K562 (cell line): Measurements from ENCODE around the gene TMEM63A. TPM values are rescaled to one million over a fixed set of nuclear protein-coding genes. Genes with fewer than 3 reads are reported as not detected.

Experiments used
- FOXO4 ChIP-seq: fragments of 450-650 bp; formaldehyde crosslinking; IDR thresholded peaks from 2 replicates; pipeline ENCODE4 v1.4.0; 2020; ENCODE audit warnings: mild to moderate bottlenecking, moderate library complexity
- LEF1 ChIP-seq: fragments of 450-650 bp; IDR thresholded peaks from 2 replicates; pipeline ENCODE4 v1.6.1; 2016; ENCODE audit warnings: mild to moderate bottlenecking
- NR2C1 ChIP-seq, 2 experiments: fragments of 450-650 bp; IDR thresholded peaks; 2 replicates each; pipeline ENCODE4 v1.6.1; 2017; ENCODE audit warnings: mild to moderate bottlenecking in 2 of 2, antibody characterized with exemption in 1 of 2, inconsistent platforms in 1 of 2, missing compliant biosample characterization in 1 of 2, missing genetic modification characterization in 1 of 2
- OTX1 ChIP-seq: fragments of 450-650 bp; formaldehyde crosslinking; IDR thresholded peaks from 2 replicates; pipeline ENCODE4 v1.4.0; 2022; ENCODE audit warnings: mild to moderate bottlenecking
- RBM34 ChIP-seq: fragments of 200-400 bp; formaldehyde crosslinking; IDR thresholded peaks from 2 replicates; pipeline ENCODE4 v1.6.1; 2018; ENCODE audit warnings: low read length, borderline replicate concordance; ENCODE audit not compliant: insufficient read depth
- ZNF586 ChIP-seq: fragments of 450-650 bp; formaldehyde crosslinking; conservative IDR thresholded peaks from 2 replicates; pipeline ENCODE4 v1.4.0; 2020; ENCODE audit warnings: mild to moderate bottlenecking, moderate library complexity
- ZNF639 ChIP-seq, 2 experiments: fragments of 200-800 bp in 1 of 2; sonication (Bioruptor generic) in 1 of 2; sonication (generic) in 1 of 2; formaldehyde crosslinking in 1 of 2; IDR thresholded peaks in 1 of 2; conservative IDR thresholded peaks in 1 of 2; 2 replicates each; pipeline versions ENCODE4 v1.5.0 to v1.6.1; 2016 to 2020; ENCODE audit warnings: missing compliant biosample characterization in 1 of 2, missing genetic modification characterization in 1 of 2, missing genetic modification reagents in 1 of 2
- polyA plus RNA-seq, 8 experiments: library from polyadenylated mRNA; depleted of rRNA in 4 of 8; stranded (reverse) in 5 of 8; unstranded in 3 of 8; fragments of >200 nt; fragmentation: Nextera tagmentation in 2 of 8; fragmentation: Illumina TruSeq in 1 of 8; extraction: Ambion mirVana in 2 of 8; extraction: Trizol in 1 of 8; gene quantifications; 2 replicates each; pipeline versions ENCODE4 v1.2.1 to v1.2.3, GENCODE V29; 2011 to 2014; ENCODE audit warnings: inconsistent platforms in 1 of 8, missing spikeins in 1 of 8
- total RNA-seq, 7 experiments: library from RNA; depleted of rRNA in 6 of 7; stranded (reverse); fragments of >200 nt in 6 of 7; fragmentation: Illumina TruSeq in 2 of 7; extraction: Trizol in 2 of 7; gene quantifications; 2 replicates each; pipeline versions ENCODE4 v1.2.1 to v1.2.3, GENCODE V29; 2011 to 2021; ENCODE audit warnings: low replicate concordance in 1 of 7

The TMEM63A gene
- total and polyA plus RNA-seq, 9 of the 15 experiments (the other 6 are each of a cell fraction or from before 2014, with no cell fraction given): 2.0 to 54.6 (median 17.5) TPM

- TF ChIP-seq RBM34 (no peak), OTX1 (CRISPR knock-in tag) (no peak), ZNF639 (CRISPR knock-in tag; conservative IDR thresholded peaks at IDR 0.05 in 1 of 2, IDR thresholded peaks at IDR 0.05 in 1 of 2) (no peak), NR2C1 (IDR thresholded peaks at IDR 0.05) (no peak), NR2C1 (tag; IDR thresholded peaks at IDR 0.05) (peak; percentile 35; the same call in 1 of the 2 replicates), LEF1 (no peak), ZNF586 (CRISPR knock-in tag) (no peak), FOXO4 (no peak)
Observed at GRCh38 chr1:225926551-225927113, 44.5 kb upstream of the TMEM63A start (continued).
